ENCODE data around the gene IRX4. TPM values are rescaled to one million over a fixed set of nuclear protein-coding genes. Genes with fewer than 3 reads are reported as not detected.

IRX4 gene
- total RNA-seq, 3 donors from 2014 or later, result not detected

- TF ChIP-seq, protein P1, sequence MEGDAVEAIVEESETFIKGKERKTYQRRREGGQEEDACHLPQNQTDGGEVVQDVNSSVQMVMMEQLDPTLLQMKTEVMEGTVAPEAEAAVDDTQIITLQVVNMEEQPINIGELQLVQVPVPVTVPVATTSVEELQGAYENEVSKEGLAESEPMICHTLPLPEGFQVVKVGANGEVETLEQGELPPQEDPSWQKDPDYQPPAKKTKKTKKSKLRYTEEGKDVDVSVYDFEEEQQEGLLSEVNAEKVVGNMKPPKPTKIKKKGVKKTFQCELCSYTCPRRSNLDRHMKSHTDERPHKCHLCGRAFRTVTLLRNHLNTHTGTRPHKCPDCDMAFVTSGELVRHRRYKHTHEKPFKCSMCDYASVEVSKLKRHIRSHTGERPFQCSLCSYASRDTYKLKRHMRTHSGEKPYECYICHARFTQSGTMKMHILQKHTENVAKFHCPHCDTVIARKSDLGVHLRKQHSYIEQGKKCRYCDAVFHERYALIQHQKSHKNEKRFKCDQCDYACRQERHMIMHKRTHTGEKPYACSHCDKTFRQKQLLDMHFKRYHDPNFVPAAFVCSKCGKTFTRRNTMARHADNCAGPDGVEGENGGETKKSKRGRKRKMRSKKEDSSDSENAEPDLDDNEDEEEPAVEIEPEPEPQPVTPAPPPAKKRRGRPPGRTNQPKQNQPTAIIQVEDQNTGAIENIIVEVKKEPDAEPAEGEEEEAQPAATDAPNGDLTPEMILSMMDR (IDR thresholded peaks at IDR 0.05), result no peak
- no peaks in the 10 kb centered on the region for H3K36me3 ChIP-seq (ENCODE audit: low read depth)
- intact Hi-C loops (cut with DNase I, micrococcal nuclease), result no loop called here
- H3K9me3 ChIP-seq, result no peaks in the 10 kb centered on the region
- H3K4me1 ChIP-seq (ENCODE audit: low read depth), result no peaks in the 10 kb centered on the region
- no peak overlapping the region for H3K4me3 ChIP-seq
- no peak for DNase-seq
- no peak for ATAC-seq
Observed at GRCh38 chr5:1926471-1927341, 44.0 kb upstream of the IRX4 start.

DNA sequence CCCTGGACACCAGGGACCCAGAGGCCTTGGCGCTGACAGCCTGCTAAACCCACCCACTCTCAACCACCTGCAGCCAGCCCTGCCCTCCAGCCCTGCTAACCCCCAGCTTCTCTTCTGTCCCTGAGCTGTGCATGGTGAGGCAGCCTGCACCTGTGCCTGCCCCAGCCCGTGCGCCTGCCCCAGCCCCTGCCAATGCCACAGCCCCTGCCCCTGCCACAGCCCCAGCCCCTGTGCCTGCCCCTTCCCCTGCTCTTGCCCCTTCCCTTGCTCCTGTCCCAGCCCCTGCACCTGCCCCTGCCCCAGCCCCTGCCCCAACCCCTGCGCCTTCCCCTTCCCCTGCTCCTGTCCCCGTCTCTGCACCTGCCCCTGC, 43.3 kb upstream of the IRX4 start:
- DNase-seq, result no peak
- no peak for ATAC-seq
- TF ChIP-seq, protein P1 (IDR thresholded peaks at IDR 0.05), result no peak

DNA sequence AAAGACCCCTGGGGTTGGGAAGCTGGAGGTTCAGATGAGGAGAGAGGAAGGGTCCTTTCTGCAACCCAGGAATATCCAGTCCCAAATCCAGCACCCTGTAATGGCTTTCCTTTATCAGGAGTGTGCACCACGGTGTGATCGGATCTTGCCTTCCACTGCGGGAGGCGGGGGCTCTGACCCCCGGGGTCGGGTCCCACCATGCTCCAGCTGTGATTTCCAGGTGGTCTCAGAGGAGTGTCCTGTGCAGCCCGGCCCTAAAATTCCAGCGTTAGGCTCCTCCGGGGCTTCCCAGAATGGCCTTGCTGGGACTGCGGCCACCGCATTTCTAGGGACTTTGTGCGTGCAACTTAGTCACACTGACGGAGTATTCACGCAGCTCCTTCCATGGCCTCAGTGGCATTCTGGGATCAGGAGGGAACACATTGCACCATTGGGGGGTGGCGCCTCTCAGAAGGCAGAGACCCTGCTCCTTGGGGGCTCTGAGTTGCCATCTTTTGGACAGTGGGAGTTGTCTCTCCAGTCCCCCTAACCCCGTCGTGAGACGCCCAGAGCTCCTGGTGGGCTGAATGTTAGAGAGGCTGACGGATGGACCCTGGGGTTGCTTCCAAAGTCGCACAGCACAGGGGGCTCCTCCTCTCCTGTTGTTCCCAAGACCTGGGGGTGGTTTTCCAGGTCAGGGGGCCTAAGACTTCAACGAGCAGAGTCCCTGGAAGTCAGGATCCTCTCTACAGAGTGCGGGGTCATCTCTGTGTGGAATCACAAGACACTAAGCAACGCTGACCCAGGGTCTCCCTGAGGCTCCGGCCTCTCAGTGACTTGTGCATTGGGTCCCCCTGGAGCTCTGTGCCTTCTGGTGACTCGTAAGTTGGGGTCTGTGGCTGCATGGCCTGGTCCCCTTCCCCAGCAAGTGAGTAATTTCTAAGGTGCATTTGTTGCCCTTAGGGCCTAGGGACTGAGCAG, 42.7 kb upstream of the IRX4 start:
- no peak for DNase-seq
- no peak overlapping the region for H3K4me3 ChIP-seq
- intact Hi-C loops (cut with DNase I, micrococcal nuclease), result no loop called here
- H3K9me3 ChIP-seq, result no peaks in the 10 kb centered on the region
- TF ChIP-seq, protein P1 (IDR thresholded peaks at IDR 0.05), result no peak
- no peaks in the 10 kb centered on the region for H3K4me1 ChIP-seq (ENCODE audit: low read depth)
- no peak for ATAC-seq
- H3K36me3 ChIP-seq (ENCODE audit: low read depth), result no peaks in the 10 kb centered on the region

More for the DNA sequence above, 43.3 kb upstream of the IRX4 start:
- no peaks in the 10 kb centered on the region for H3K4me1 ChIP-seq (ENCODE audit: low read depth)
- no peaks in the 10 kb centered on the region for H3K9me3 ChIP-seq
- H3K4me3 ChIP-seq, result no peak overlapping the region
- no peaks in the 10 kb centered on the region for H3K36me3 ChIP-seq (ENCODE audit: low read depth)
- intact Hi-C loops (cut with DNase I, micrococcal nuclease), result no loop called here

- DNase-seq, result no peak
Observed at GRCh38 chr5:1923766-1924165, 41.0 kb upstream of the IRX4 start.

GRCh38 chr5:1923341-1923740, 40.6 kb upstream of the IRX4 start:
- TF ChIP-seq, protein P1 (IDR thresholded peaks at IDR 0.05), result no peak
- no peak overlapping the region for H3K4me3 ChIP-seq
- no peaks in the 10 kb centered on the region for H3K36me3 ChIP-seq (ENCODE audit: low read depth)
- DNase-seq, result no peak
- ATAC-seq, result no peak
- intact Hi-C loops (cut with DNase I, micrococcal nuclease), result no loop called here
- H3K9me3 ChIP-seq, result no peaks in the 10 kb centered on the region
- no peaks in the 10 kb centered on the region for H3K4me1 ChIP-seq (ENCODE audit: low read depth)

More at GRCh38 chr5:1923766-1924165, 41.0 kb upstream of the IRX4 start:
- H3K4me1 ChIP-seq (ENCODE audit: low read depth), result no peaks in the 10 kb centered on the region
- ATAC-seq, result no peak
- H3K9me3 ChIP-seq, result no peaks in the 10 kb centered on the region
- TF ChIP-seq, protein P1 (IDR thresholded peaks at IDR 0.05), result no peak
- no peaks in the 10 kb centered on the region for H3K36me3 ChIP-seq (ENCODE audit: low read depth)
- intact Hi-C loops (cut with DNase I, micrococcal nuclease), result no loop called here
- H3K4me3 ChIP-seq, result no peak overlapping the region

All from mucosa of descending colon (tissue), 3 donors.